Suppressor macrophage treated with lipopolysaccharide for 4 hours (primary cell): Measurements from ENCODE around the gene SOX6.

Experiments
- DNase-seq: peaks from one replicate; pipeline ENCODE4 v3.0.0-alpha.2; 2020

Gene SOX6

DNA sequence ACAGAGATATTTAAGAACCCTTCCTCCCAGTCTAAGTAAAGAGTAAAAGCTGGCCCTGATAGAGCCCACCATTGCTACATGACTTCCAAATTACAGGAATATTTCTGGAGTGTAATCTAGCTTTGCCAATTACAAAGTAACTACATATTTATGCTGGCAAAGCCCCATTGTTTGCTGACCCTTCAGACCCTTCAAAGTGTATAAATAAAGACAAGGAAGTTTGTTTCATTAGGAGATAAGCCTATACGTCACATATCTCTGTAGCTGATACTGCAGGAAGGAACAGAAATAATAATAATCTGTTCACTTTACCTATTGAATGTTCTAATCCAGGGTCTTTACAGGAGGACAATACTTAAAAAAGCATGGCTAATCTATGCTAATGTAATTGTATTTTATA lies 375.1 kb downstream of the SOX6 start:
- DNase-seq, result no peak

DNA sequence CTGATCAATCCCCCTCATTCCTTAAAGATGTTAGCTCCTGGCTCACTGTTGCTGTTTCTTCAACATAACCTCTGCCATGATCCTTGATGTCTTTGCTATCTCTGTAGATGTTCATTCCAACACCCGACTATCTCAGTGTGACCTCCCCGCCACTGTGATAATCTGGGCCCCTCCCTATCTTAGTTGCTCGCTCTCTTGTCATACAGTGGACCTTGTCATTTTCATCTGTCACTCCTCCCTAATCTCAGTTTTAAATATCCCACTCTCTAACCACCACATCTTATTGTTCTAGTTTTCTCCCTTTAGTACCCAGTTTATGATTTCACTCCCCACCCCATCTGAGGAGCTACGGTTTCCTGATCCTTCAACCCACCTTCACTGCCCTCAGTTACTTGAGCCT lies 379.2 kb downstream of the SOX6 start:
- DNase-seq, result no peak

DNA sequence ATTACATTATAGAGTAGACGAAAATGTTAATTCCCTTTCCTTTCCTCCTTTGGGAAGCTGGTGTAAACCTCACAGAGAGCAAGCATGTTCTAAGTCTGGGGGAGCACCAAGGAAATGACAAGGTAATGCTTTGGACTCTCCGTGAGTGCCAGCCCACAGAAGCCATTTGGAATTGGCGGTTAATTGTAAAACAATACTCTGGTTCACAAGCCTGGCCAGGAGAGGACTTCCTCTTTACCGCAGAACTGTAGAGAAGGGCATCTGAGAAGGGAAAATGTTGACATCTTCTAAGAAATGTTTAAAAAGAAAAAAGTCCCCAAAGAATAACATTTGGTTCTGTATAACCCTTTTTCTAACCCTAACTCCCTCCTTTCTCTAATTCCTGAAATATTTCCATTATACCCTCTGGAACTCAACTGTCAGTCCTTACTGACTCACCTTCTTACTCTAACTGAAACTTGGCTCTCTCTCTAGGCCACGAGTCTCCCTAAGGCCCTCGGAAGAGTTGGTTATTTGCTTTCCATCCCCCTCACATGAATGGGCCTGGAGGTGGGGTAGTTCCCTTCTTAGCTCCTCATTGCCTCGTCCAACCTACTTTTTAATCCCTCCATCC lies 379.8 kb downstream of the SOX6 start:
- DNase-seq, result no peak

DNA sequence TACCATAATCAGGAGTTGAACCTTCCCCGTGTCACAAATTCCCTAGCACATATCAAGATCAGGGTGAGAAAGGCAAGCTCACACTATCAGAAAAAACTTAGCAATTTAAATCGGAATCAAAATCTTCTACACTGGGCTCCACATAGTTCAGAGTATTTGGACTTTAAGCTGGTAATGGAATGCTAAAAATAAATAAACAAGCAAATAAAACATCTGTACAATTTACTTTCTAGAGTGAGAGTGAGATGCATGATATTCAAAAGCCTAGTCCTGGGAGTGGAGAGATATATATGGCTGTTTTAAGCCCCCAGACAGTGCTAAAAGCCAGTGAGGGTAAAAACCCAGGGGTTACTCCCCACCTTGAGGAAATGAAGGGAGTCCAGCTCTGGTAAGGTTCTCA lies 380.6 kb downstream of the SOX6 start:
- no peak for DNase-seq

DNA sequence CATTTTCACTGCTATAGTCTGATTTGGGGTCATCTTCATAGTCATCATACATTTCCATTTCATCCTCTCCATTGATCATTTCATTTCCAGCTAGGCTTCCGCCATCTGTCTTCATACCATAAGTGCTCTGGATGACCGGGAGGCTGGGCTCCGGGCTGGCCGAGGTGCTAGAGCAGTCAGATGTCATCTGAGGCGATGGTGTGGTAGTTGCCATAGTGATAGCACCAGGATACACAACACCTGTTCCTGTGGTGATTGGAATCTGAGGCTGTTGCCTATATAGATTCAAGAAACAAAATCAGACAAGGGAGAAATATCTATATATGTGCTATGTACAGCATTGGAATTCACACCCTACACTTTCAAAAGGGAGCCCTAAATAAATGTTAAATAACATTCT lies 383.5 kb downstream of the SOX6 start:
- no peak for DNase-seq

DNA sequence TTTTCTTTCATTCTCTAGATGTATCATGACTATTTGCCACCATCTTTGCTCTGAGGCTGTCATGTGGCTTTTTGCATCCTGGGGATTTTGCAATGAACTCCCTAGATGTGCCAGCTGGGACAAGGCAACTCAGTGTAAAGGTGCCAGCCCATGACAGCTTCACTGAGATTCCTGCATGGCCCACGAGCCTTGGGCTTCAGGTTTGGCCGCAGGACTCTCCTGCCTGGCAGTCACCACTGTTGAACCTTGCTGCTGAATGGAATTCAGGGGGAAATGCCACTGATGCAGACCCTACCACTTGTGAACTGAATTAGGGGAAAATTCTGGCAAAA lies 385.2 kb downstream of the SOX6 start:
- no peak for DNase-seq

DNA sequence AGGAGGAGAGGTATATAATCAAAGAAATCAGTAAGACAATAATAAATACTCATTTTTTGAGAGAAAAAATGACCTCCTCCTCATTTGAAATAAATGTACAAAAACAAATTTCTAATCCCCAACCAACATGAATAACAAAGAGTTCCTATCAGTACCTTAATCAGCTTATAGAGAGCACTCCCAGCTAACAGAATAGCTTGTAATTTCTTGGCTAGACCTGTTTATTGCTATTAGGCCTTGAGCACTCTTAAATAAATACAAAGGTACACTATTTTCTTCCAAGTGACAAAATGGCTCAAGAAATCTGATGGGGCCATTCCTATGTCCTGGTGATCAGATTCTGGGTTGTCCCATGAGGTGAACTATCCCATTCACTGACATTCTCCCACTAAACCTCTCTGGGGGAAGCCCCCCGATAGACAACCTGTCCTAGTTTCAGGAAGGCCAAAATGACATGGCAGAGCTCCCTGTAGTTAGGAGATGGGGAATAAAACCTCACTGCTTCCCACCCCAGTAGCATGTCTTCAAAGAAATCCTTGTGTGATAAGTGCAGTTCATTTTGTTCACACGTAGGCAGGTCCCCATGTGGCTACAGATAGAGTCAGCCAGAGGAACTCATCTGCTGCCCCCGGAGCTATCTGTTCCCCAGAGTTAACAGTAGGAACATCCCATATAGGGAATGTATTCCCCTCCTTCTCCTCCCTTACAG lies 385.7 kb downstream of the SOX6 start:
- DNase-seq, result no peak

DNA sequence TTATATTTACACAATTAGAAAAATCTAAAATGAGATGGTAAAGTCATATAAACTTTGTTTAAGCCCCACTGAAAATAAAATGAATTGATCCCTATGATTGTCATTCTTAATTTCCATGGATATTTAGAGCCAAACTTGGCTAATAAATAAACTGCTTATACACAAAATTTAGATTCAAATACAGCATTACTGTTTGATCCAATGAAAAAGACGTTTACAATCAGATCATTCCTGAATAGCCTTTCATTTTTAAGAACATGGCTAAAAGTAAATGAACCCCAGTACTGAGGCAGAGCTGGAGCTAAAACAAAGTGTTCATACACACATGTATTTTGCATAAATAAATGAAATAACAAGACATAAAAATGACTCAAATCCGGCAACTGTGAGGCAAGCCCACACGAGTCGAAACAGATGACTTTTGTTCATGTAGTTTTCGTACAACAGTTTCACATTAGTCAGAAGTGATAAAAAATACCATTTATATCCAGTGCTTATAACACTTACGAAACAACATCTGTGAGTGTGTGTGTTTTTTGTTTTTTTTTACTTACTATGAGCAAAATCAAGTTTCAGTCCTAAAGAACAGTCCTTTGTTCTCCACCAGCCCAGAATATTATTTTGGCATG lies 386.5 kb downstream of the SOX6 start:
- DNase-seq, result peak; percentile 54

DNA sequence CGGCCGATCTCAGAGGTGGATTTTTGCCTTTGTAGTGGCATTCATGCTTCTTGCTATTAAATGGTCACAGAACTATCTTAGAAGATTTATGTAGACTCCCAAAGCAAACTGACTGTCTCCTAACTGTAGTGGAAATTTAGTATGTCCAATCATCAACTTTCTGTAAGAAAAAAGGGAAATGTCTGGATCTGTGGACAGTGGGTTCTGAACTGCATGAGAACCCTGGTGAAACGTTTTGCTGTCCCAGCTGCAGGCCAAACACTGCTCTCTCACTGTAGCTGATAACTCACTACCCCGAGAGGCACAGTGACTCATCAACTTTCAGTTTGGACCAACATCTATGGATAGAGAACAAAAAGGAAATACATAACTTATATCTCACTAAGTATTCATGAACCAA lies 387.1 kb downstream of the SOX6 start:
- DNase-seq, result peak; percentile 75

DNA sequence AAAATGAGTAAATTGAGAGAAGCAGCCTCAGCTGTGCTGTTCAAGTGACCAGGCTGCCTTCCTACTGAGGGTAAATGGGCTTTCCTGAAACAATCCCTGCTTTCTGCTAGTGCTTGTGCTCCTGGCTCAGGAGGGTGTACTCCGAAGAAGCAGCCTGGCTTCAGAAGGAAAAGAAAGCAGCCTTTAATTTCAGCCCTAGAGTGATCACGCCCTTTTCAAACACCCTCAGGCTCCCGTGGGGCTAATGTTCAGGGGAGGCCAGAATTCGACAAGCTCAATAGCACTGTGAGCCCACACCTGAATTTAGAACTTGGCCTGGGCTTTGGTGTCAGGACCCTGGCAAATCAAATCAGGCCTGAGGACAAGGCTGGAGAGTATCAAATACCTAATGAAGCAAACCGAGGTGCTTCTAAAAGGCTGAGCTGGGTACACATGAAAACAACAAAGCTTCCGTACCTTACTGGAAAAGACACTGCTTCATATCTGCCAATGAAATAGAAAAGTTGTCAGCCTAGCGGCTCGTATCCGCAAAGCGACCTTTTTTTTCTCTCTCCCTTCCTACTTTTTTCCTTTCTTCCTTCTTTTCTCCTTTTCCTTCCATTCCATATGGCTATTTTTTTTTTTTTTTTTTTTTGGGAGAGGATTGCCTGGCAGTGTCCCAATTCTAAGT lies 387.8 kb downstream of the SOX6 start:
- DNase-seq, result no peak

DNA sequence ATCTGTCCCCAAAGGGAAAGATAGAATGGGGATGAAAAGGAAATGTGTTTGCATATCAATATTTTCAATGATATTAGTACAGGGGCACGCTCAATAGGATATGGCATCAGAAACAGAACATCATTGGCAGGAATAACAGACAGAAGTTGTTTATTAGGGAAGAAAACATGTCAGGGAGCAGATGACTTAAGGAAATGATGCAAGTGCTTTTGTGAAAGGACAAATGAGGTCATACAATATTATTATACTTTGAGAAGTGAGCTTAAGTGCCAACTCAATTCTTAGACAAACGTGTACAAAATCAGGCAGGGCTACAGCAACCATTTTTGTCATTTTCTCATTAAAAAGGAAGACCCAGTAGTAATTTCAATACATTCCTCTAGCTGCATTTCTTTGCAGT lies 388.4 kb downstream of the SOX6 start:
- DNase-seq, result peak; percentile 57

DNA sequence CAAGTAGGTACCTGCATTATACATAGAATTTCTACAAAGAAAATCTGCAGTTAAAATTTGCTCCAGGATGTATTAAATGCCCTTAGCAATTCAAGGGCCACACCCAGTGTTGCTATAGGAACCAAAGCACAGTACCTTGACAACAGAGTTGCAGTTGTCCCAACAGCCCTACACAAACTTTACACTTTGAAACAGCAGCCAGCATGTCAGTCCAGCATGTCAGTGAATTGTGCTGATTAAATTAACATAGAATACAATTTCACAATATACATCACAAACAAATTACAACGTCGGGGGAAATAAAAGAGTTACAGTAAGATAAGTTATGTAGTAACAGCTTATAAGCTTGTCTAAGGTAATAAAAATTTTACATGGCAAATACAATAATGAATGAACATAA lies 389.2 kb downstream of the SOX6 start:
- DNase-seq, result no peak

DNA sequence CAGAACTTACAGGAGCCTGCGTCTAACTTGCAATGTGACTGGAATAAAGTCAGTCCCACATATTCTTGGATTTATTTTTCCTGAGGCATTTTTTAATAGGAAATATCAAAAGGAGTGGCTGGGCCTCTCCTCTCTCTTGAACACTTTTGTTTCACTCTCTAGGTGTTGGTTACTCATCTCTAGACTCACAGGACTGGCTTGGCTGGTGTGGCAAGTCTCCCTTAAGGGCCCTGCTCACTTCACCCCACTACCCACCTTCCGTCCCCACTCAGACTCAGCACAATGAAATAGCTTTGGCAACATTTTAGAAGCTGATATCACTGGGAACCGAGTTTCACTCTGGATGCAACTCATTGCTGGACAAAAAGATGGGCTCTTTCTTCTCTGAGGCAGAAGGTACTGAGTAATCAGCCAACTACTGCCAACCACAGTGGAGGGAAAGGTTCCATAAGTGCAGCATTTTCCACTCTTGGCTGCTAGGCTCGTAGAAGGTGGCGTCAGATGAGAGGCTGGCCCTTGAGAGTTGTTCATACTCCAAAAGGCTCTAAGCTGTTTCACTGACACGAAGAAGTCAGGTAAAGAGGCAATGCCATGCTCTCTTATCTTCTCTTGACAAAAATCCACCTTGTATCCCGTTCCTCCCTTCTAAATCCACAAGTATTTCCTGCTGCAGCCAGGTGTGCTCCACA lies 390.6 kb downstream of the SOX6 start:
- no peak for DNase-seq

DNA sequence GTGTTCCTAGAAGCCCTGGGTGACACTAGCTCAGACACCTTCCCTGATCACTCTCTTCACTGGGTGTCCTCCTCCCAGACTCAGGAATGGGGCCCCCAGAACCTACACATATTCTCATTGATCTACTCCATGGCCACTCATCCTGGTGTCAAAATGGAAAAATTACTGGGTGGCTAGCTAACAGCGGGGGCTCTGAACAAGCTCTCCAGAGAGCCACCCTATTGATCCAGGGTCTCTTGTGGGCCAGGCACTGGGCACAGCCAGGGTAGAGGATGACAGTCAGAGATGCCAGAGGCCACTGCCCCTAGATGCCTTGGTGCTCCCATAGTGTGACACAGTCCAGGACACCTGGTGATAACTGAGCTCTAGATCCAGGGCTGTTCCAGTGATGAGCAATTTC lies 393.1 kb downstream of the SOX6 start:
- DNase-seq, result no peak

DNA sequence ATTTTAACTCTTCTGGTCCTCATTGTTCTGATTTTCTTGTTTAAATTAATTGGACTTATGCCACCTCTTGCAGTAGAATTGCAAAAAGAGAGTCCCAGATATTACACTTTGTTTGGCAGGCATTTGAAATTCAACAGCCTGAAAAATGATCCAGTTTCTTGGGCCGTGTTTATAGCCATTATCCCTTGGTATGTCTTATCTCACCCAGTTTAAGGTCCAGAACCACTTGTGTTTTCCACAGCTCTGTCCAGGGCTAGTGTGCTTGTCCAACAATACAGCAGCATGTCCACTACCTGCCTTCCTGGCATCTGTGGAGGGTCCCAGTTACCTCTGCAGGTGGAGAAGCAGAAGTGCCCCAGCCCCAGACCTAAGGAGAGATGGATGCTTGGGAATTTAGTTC lies 397.4 kb downstream of the SOX6 start:
- DNase-seq, result no peak

DNA sequence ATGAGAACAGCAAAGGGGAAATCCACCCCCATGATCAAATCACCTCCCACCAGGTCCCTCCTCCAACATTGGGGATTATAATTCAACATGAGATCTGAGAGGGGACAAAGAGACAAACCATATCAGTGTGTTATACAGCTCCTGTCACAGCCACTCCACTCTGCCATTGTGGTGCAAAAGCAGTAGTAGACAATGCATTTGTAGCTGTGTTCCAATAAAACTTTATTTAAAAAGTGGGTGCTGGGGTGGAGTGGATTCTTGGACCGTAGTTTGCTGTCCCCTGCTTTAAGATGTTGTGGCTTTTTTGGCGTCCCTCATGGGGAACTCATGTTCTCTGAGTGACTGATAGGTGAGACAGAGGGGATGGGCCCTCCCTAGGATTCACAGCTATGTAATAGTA lies 399.1 kb downstream of the SOX6 start:
- no peak for DNase-seq

DNA sequence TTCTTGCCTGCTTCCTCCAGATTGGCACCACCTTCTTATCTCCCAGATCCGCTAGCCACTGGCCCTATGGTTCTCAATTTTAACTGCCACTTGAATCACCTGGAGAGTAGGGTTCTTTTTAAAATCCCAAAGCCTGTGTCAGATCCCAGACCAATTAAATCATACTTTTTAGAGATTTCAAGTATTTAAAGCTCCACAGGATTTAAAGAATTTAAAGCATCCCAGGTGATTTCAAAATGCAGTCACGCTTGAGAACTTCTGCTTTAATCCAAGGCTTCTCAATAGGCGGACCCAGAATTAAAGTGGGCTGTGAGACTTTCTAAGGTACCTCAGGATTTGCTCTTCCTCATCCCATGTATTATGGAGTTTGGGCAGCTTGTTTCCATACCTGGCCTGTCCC lies 400.0 kb downstream of the SOX6 start:
- DNase-seq, result no peak

DNA sequence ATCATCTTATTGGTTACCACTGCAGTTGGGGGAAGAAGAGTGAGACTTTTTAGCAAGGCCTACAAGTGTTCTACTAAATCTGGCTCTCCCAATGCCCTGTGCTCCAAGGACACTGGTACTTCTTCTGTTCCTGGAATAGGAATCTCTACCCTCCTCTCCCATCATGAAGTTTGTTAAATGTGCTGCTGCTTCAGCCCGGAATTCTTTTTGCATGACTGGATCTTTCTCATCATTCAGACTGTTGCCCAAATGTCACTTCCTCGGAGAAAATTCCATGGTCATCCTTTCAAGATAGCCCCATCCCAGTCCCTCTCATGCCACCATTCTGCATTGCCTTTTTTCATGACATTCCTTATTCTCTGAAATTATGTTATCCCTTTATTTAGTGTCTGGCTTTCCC lies 400.8 kb downstream of the SOX6 start:
- no peak for DNase-seq

DNA sequence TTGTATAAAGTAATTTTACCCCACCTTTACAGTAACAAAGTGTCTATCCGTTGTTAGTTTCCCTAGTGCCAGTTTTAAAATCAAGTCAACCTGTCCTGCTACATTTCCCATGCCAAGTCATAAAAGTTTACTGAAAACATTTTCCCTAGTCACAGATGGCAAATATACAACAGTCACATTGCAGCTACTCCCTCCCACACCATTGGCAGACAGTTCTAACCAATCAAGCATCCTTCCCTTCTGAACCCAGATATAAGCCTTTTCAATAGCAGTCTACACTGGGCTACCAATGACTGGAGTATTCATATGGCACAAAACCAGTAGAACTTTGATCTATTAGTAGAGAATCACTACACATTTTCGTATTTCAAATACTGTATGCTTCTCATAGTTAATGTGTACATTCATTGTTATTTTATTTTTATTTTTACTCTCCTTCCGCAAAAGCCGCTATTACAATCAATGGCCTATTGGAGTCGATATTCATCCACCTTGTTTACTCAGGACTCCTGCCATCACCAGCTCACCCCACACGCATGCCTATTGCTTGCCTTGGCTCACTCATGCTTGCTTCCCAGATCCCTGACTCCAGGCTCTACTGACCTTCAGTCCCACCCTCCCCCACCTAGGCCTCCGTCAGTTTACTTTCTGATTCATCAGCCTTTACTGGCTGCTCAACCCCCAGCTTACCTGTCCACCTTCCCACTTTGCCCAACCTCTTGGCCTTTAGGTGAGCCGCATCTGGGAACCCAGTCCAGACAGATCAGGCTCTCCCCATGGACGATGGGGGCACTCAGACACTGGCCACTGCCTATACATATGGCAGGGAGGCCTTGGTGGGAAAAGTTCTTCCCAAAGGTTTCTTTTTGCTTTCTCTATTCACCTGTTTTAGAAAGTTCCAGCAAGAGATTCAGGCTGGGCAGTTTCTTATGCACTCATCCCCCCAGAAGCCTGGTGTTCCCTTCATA lies 408.4 kb downstream of the SOX6 start:
- no peak for DNase-seq

DNA sequence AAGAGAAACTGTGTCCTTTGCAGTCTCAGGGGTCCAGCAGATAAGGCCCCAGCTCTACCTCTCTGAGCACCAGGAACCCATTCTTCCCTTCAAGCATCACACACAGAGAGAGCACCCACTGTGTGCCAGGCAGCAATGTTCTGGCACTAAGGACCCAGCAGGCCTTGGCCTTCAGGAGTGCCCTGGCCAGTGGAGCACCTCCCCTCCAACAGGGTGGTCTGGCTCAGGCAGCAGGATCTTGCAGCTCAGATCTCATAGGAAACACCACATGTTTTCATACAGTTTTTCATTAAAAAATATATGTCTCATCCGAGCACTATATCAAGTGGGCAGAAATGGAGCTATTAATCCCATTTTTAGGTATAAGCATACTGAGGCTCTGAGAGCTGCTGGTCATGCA lies 410.6 kb downstream of the SOX6 start:
- no peak for DNase-seq

DNA sequence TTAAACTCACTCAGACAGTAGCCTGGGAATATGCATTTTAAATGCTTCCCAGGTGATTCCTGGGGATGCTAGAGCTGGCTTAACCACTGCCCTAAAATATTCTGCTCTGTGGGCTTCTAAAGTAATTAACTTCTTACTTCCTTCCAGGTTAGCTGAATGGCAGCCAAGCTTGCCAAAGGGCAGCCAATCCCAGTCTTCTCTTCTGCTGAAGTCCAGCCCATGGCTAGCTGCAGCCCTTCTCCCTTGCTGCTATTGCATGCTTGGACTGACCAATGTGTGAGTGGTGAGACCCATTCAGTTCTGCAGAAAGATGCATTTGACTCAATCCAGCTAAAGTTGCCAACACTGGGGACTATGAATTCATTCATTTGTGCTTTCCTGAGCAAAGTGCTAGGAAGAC lies 411.9 kb downstream of the SOX6 start:
- no peak for DNase-seq

DNA sequence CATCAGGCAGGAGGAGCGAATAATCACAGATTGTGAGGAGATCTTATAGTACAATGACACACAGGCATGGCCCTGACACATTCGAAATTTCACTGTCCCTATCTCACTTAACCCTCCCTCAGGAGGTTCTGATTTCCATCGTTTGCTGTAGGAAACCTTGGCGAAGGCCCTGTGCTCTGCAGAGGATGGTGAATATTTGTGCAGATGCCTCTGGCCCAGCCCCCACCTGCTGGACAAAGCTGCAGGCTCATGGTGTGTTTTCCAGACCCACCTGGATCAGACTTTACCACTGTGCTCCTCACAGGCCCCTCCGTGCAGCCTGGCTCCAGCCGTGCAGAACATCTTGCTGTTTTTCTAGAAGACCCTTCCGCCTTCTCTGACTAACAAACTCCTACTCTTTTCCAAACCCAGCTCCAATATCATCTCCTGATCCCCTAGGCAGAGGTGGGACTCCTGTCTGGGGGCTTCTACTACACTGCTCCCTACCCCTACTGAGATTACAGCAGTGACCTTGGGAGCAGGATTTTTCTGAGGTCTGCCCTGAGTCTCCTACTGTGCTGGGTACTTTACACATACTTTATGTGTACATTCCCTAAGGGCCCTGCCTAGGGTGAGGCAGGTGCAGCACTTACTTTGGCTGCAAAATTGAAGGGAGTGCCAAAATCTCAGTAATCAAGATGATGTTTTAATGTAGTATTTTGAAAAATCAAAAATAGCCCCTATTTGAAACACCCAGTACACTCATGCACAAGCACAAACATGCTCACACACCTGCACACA lies 412.7 kb downstream of the SOX6 start:
- DNase-seq, result no peak
